ENCODE results near the gene JUNB.

- TF ChIP-seq CTCF (CRISPR knock-in tag; IDR thresholded peaks at IDR 0.05) (peak; percentile 56; the same call in 1 of the 2 replicates), REPIN1 (CRISPR knock-in tag; IDR thresholded peaks at IDR 0.05; ENCODE audit: borderline replicate concordance, low read depth) (no peak), FOXA1 (IDR thresholded peaks at IDR 0.05) (no peak), FOXA1 (CRISPR knock-in tag; IDR thresholded peaks at IDR 0.05) (no peak), MNT (IDR thresholded peaks at IDR 0.05) (no peak), ZNF232 (CRISPR knock-in tag; IDR thresholded peaks at IDR 0.05; ENCODE audit: borderline replicate concordance) (no peak), ZSCAN21 (CRISPR knock-in tag; IDR thresholded peaks at IDR 0.05; ENCODE audit: borderline replicate concordance) (no peak), ZNF775 (CRISPR knock-in tag; IDR thresholded peaks at IDR 0.05; ENCODE audit: borderline replicate concordance) (no peak), ZBTB8A (CRISPR knock-in tag; IDR thresholded peaks at IDR 0.05; ENCODE audit: borderline replicate concordance, low read depth) (no peak), POGZ (CRISPR knock-in tag; IDR thresholded peaks at IDR 0.05) (no peak), EP300 (IDR thresholded peaks at IDR 0.05; ENCODE audit: low read depth in 2 of 2, low read length in 2 of 2) (no peak), EP300 (CRISPR knock-in tag; IDR thresholded peaks at IDR 0.05; ENCODE audit: borderline replicate concordance) (no peak), ESRRA (CRISPR knock-in tag; IDR thresholded peaks at IDR 0.05; ENCODE audit: low read depth) (no peak)
Measured at GRCh38 chr19:12838182-12838885, 47.0 kb downstream of the JUNB start, which contains the start of gene MAST1.

Measured in HepG2 (cell line).